Measurements from ENCODE around the gene CSAD.
"Not testable (repeated sequence)": the region's sequence is repeated elsewhere in the genome, so short reads cannot be mapped to it uniquely, and the experiment has no call there.

The CSAD gene

DNA sequence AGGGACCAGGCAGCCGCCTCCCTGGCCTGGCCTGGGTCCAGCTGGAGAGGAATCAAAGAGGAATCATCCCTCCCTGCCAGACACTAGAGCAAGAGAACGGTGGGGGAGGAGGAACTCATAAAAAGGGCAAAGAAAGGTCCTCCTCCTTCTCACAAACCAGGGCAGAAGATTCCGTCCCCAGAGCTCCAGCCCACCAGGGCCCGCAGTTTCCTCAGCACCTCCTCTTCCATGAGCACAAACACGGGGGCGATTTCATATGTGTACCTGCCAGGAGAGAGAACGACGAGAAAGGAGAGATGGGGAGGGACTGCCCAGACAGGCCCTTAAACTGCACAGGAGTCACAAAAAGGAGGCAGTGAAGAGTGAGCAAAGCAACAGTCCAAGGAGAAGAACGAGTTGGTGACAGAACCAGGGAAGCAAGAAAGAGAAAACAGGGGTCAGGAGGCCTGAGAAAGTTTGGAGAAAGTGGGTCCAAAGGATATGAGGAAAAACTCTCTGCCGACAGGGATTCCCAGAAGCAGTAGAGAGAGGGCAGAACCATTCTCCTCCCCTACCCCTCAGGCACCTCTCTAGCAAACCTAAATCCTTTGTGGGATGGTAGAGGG lies 8.9 kb downstream of the CSAD start:
- no peak for DNase-seq (ENCODE audit: low read depth)
- TF ChIP-seq, protein P1, sequence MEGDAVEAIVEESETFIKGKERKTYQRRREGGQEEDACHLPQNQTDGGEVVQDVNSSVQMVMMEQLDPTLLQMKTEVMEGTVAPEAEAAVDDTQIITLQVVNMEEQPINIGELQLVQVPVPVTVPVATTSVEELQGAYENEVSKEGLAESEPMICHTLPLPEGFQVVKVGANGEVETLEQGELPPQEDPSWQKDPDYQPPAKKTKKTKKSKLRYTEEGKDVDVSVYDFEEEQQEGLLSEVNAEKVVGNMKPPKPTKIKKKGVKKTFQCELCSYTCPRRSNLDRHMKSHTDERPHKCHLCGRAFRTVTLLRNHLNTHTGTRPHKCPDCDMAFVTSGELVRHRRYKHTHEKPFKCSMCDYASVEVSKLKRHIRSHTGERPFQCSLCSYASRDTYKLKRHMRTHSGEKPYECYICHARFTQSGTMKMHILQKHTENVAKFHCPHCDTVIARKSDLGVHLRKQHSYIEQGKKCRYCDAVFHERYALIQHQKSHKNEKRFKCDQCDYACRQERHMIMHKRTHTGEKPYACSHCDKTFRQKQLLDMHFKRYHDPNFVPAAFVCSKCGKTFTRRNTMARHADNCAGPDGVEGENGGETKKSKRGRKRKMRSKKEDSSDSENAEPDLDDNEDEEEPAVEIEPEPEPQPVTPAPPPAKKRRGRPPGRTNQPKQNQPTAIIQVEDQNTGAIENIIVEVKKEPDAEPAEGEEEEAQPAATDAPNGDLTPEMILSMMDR (IDR thresholded peaks at IDR 0.05; ENCODE audit: low read length, missing control alignments): no peak
- H3K4me3 ChIP-seq (replicated peaks; ENCODE audit: low read depth, low read length): no peak overlapping the region

DNA sequence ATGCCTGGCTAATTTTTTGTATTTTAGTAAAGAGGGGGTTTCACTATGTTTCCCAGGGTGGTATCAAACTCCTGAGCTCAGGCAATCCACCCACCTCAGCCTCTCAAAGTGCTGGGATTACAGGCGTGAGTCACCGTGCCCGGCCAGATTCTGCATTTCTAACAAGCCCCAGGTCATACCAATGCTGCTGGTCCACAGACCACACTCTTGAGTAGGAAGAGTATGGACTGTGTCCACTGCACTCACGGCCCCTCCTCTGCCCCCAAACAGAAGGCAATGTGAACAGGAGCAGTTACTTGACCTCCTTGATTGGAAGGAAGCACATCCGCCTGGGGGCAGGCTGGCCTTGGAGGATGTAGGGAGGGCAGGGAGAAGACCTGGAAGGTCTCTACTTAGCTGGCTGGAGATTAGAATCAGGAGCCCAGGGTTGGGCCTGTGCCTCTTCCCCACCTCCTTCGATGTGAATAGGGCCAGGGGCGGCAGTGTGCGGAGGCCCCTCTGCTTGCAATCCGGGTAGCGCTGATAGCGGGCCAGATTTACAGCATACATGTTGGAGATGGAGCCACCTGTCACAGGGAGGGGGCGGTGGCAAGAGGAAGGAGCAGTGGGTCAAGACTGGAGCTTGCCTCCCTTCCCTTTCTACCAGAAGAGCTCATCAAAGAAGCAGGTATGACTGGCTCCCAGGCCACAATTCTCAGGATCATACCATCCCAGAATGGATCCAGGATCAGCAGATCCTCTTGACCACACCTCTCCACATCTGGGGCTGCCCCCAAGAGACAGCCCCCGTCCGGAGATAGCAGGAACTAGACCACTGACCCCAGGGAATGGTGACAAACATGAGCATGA lies 9.6 kb downstream of the CSAD start:
- H3K4me3 ChIP-seq (replicated peaks; ENCODE audit: low read depth, low read length): no peak overlapping the region
- no peak for DNase-seq (ENCODE audit: low read depth)

DNA sequence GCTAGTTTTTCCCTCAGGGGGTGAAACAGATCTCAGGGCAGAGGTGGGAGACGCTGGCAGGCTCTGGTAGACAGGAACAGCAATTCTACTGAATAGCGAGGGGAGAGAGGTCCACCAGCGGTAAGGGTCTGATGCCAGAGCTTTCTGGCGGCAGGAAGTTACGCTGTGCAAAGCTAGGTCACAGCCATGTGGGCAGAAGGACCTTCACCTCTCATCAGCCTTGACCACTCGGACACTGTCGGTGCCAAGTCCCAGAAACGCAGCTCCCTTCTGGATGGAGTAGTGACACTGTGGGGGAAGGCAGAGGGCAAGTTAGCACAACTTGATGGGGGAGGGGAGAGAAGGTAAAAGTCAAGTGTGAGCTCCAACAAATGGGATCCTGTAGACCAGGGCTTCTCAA lies 10.5 kb downstream of the CSAD start:
- no peak overlapping the region for H3K4me3 ChIP-seq (replicated peaks; ENCODE audit: low read depth, low read length)
- DNase-seq (ENCODE audit: low read depth): no peak
- TF ChIP-seq, protein P1 (IDR thresholded peaks at IDR 0.05; ENCODE audit: low read length, missing control alignments): no peak

More for the DNA sequence above, 9.6 kb downstream of the CSAD start:
- TF ChIP-seq, protein P1 (IDR thresholded peaks at IDR 0.05; ENCODE audit: low read length, missing control alignments): no peak

DNA sequence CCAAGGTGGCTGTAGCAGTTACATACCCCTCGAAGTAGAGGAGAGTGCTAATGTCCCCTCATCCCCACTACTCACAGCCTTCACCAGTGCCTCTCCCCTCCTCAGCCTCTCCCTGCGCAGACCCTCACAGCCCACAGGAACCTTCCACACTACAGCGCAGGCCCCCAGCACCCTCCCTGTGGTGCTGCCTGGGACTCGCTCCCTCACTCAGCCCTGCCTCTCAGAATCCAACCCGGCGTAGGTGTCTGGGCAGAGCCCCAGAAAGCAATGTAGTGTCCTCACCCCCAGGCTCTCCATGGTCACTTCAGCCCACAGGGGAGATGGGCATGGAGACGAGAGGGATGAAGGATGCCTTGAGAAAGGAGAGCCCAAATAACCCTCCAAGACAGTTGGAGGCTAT lies 11.1 kb downstream of the CSAD start:
- DNase-seq (ENCODE audit: low read depth): no peak
- no peak overlapping the region for H3K4me3 ChIP-seq (replicated peaks; ENCODE audit: low read depth, low read length)
- TF ChIP-seq, protein P1 (IDR thresholded peaks at IDR 0.05; ENCODE audit: low read length, missing control alignments): no peak

DNA sequence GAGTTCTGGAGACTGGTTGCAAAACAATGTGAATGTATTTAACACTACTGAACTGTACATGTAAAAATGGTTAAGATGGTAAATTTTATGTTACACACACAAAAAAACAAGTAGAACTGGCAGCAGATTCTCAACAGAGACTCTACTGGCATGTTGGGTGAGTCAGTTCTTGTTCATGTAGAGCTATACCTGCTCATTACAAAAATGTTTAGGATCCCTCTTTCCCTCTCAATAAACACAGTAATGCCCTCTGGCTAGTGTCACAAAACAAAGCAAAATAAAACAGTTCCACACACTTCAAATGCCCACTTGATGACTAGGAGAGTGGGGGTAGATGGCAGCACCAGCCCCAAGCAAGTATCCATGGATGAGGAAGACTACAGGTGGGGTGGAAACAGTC lies 13.9 kb downstream of the CSAD start:
- DNase-seq (ENCODE audit: low read depth): no peak
- TF ChIP-seq, protein P1 (IDR thresholded peaks at IDR 0.05; ENCODE audit: low read length, missing control alignments): no peak
- H3K4me3 ChIP-seq (replicated peaks; ENCODE audit: low read depth, low read length): no peak overlapping the region

DNA sequence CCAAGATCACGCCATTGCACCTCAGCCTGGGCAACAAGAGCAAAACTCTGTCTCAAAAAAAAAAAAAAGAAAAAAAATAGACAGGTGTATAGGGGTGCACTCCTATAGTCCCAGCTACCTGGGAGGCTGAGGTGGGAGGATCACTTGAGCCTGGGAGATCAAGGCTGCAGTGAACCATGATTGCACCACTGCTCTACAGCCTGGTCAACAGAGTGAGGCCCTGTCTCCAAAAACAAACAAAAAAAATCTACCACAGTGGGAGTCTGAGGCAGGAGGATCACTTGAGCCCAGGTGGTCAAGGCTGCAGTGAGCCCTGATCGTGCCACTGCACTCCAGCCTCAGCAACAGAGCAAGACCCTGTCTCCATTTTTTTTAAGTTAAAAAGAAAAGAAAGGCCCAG lies 17.7 kb downstream of the CSAD start:
- H3K4me3 ChIP-seq (replicated peaks; ENCODE audit: low read depth, low read length); DNase-seq (ENCODE audit: low read depth): not testable (repeated sequence)

DNA sequence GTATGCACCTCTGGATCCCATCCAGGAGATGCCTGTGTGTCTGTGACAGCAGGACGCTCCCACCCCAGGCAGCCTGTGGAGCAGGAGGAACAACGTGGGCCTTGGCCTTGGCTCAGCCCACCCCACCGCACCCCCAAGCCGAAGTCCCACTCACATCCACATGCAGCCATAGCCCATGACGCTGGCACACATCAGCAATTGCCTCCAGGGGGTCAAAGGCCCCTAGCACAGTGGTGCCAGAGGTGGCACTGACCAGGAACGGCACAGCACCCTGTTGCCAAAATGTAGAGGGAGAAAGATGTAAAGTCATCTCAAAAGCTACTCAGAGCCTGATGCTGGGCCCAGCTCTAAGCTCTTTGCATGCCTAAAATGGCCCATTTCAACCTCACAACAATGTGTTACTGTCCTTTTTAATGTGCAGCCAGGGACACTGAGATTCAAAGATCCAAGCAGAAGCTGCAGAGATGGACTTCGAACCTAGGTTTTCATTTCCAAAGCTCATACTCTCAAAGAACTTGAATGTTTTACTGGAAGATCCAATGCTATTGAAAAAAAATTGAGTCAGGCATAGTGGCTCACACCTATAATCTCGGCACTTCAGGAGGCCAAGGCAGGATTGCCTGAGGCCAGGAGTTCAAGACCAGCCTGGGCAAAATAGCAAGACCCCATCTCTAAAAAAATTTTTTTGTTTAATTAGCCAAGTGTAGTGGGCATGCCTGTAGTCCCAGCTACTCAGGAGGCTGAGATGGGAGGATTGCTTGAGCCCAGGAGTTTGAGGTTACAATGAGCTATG lies 19.4 kb downstream of the CSAD start:
- no peak overlapping the region for H3K4me3 ChIP-seq (replicated peaks; ENCODE audit: low read depth, low read length)
- no peak for DNase-seq (ENCODE audit: low read depth)
- TF ChIP-seq, protein P1 (IDR thresholded peaks at IDR 0.05; ENCODE audit: low read length, missing control alignments): no peak

All from fibroblast of pulmonary artery (primary cell).